Dendritic cell treated with granulocyte-macrophage colony-stimulating factor and Interleukin-4, amounts not matched to agents 40 ng/mL and 50 ng/mL, for 4 days (primary cell): ENCODE measurements around the gene GNAQ.

Experiments
- H3K27ac Mint-ChIP-seq: one replicate; pipeline ENCODE4 v1.8.0; 2022; ENCODE audit warnings: mild to moderate bottlenecking, mixed read lengths
- H3K27me3 Mint-ChIP-seq: one replicate; pipeline ENCODE4 v1.8.0; 2022; ENCODE audit warnings: mild to moderate bottlenecking, mixed read lengths
- H3K36me3 Mint-ChIP-seq: one replicate; pipeline ENCODE4 v1.8.0; 2022; ENCODE audit warnings: low read depth, mixed read lengths
- H3K4me1 Mint-ChIP-seq: one replicate; pipeline ENCODE4 v1.8.0; 2022; ENCODE audit warnings: low read depth, mixed read lengths
- H3K4me3 Mint-ChIP-seq: one replicate; pipeline ENCODE4 v1.8.0; 2022; ENCODE audit warnings: mild to moderate bottlenecking, moderate library complexity, mixed read lengths
- H3K9me3 Mint-ChIP-seq: one replicate; pipeline ENCODE4 v1.8.0; 2022; ENCODE audit warnings: mixed read lengths
- intact Hi-C: fragments of 100-400 bp; cut with micrococcal nuclease; formaldehyde crosslinking; loops from one replicate; pipeline ENCODE4 v1.15.0; 2022

The GNAQ gene

GRCh38 chr9:78026947-78027346 is 4.7 kb downstream of the GNAQ start:
- H3K36me3 Mint-ChIP-seq, result peaks cover 29% of the 10 kb centered on the region
- no peaks in the 10 kb centered on the region for H3K27me3 Mint-ChIP-seq
- no peak overlapping the region for H3K4me3 Mint-ChIP-seq
- intact Hi-C loops, result no loop called here
- H3K9me3 Mint-ChIP-seq, result no peaks in the 10 kb centered on the region
- peaks cover 56% of the 10 kb centered on the region for H3K4me1 Mint-ChIP-seq
- no peak overlapping the region for H3K27ac Mint-ChIP-seq

GRCh38 chr9:78026416-78026815 is 5.2 kb downstream of the GNAQ start:
- H3K27me3 Mint-ChIP-seq, result no peaks in the 10 kb centered on the region
- peak overlapping the region; percentile 76 for H3K27ac Mint-ChIP-seq
- H3K4me3 Mint-ChIP-seq, result peak overlapping the region; percentile 4
- intact Hi-C loops, result no loop called here
- no peaks in the 10 kb centered on the region for H3K9me3 Mint-ChIP-seq
- peaks cover 30% of the 10 kb centered on the region for H3K36me3 Mint-ChIP-seq
- H3K4me1 Mint-ChIP-seq, result peaks cover 61% of the 10 kb centered on the region

GRCh38 chr9:78025186-78025585 is 6.4 kb downstream of the GNAQ start:
- H3K4me3 Mint-ChIP-seq, result peak overlapping the region; percentile 23
- peaks cover 29% of the 10 kb centered on the region for H3K36me3 Mint-ChIP-seq
- no peaks in the 10 kb centered on the region for H3K27me3 Mint-ChIP-seq
- H3K27ac Mint-ChIP-seq, result peak overlapping the region; percentile 76
- no peaks in the 10 kb centered on the region for H3K9me3 Mint-ChIP-seq
- peaks cover 72% of the 10 kb centered on the region for H3K4me1 Mint-ChIP-seq
- intact Hi-C loops, result no loop called here

- no peaks in the 10 kb centered on the region for H3K9me3 Mint-ChIP-seq
- H3K36me3 Mint-ChIP-seq, result peaks cover 22% of the 10 kb centered on the region
- H3K27me3 Mint-ChIP-seq, result no peaks in the 10 kb centered on the region
- H3K4me1 Mint-ChIP-seq, result peaks cover 63% of the 10 kb centered on the region
- intact Hi-C loops, result no loop called here
- H3K27ac Mint-ChIP-seq, result peak overlapping the region; percentile 83
- H3K4me3 Mint-ChIP-seq, result peak overlapping the region; percentile 69
These were observed 8.4 kb downstream of the GNAQ start for GRCh38 chr9:78023003-78023741.

- Mint-ChIP-seq H3K27me3 (no peaks in the 10 kb centered on the region), H3K4me3 (peak overlapping the region; percentile 65), H3K9me3 (no peaks in the 10 kb centered on the region), H3K4me1 (peaks cover 69% of the 10 kb centered on the region), H3K36me3 (peaks cover 18% of the 10 kb centered on the region), H3K27ac (peak overlapping the region; percentile 83)
- intact Hi-C loops, result no loop called here
These were observed 9.9 kb downstream of the GNAQ start for GRCh38 chr9:78021697-78022096.

- Mint-ChIP-seq H3K27me3 (no peaks in the 10 kb centered on the region), H3K4me1 (peaks cover 63% of the 10 kb centered on the region), H3K9me3 (no peaks in the 10 kb centered on the region), H3K4me3 (no peak overlapping the region), H3K27ac (no peak overlapping the region), H3K36me3 (peaks cover 32% of the 10 kb centered on the region)
- intact Hi-C loops, result no loop called here
These were observed 14.4 kb downstream of the GNAQ start for GRCh38 chr9:78017190-78017693.

GRCh38 chr9:78015241-78015640 is 16.4 kb downstream of the GNAQ start:
- Mint-ChIP-seq H3K27me3 (no peaks in the 10 kb centered on the region), H3K27ac (peak overlapping the region; percentile 53), H3K9me3 (no peaks in the 10 kb centered on the region), H3K36me3 (peaks cover 29% of the 10 kb centered on the region), H3K4me3 (no peak overlapping the region), H3K4me1 (peaks cover 64% of the 10 kb centered on the region)
- intact Hi-C loops, result no loop called here

- H3K4me1 Mint-ChIP-seq, result peaks cover 66% of the 10 kb centered on the region
- no peaks in the 10 kb centered on the region for H3K27me3 Mint-ChIP-seq
- intact Hi-C loops, result no loop called here
- H3K36me3 Mint-ChIP-seq, result peaks cover 28% of the 10 kb centered on the region
- no peaks in the 10 kb centered on the region for H3K9me3 Mint-ChIP-seq
- no peak overlapping the region for H3K4me3 Mint-ChIP-seq
- H3K27ac Mint-ChIP-seq, result peak overlapping the region; percentile 53
These were observed 16.8 kb downstream of the GNAQ start for GRCh38 chr9:78014776-78015175.

- peaks cover 72% of the 10 kb centered on the region for H3K4me1 Mint-ChIP-seq
- no peak overlapping the region for H3K27ac Mint-ChIP-seq
- intact Hi-C loops, result no loop called here
- H3K9me3 Mint-ChIP-seq, result no peaks in the 10 kb centered on the region
- no peak overlapping the region for H3K4me3 Mint-ChIP-seq
- H3K36me3 Mint-ChIP-seq, result peaks cover 31% of the 10 kb centered on the region
- no peaks in the 10 kb centered on the region for H3K27me3 Mint-ChIP-seq
These were observed 17.7 kb downstream of the GNAQ start for GRCh38 chr9:78013934-78014333.

- Mint-ChIP-seq H3K4me1 (peaks cover 78% of the 10 kb centered on the region), H3K27me3 (no peaks in the 10 kb centered on the region), H3K27ac (peak overlapping the region; percentile 82), H3K9me3 (no peaks in the 10 kb centered on the region), H3K36me3 (peaks cover 37% of the 10 kb centered on the region), H3K4me3 (peak overlapping the region; percentile 48)
- intact Hi-C loops, result no loop called here
These were observed 20.6 kb downstream of the GNAQ start for GRCh38 chr9:78011049-78011448.

GRCh38 chr9:78010445-78010844 is 21.2 kb downstream of the GNAQ start:
- Mint-ChIP-seq H3K27ac (peak overlapping the region; percentile 82), H3K4me3 (no peak overlapping the region), H3K36me3 (peaks cover 43% of the 10 kb centered on the region), H3K9me3 (no peaks in the 10 kb centered on the region), H3K27me3 (no peaks in the 10 kb centered on the region), H3K4me1 (peaks cover 83% of the 10 kb centered on the region)
- intact Hi-C loops, result no loop called here

GRCh38 chr9:78009186-78009585 is 22.4 kb downstream of the GNAQ start:
- Mint-ChIP-seq H3K36me3 (peaks cover 46% of the 10 kb centered on the region), H3K27ac (peak overlapping the region; percentile 50), H3K9me3 (no peaks in the 10 kb centered on the region), H3K27me3 (no peaks in the 10 kb centered on the region), H3K4me1 (peaks cover 85% of the 10 kb centered on the region), H3K4me3 (no peak overlapping the region)
- intact Hi-C loops, result no loop called here

- peak overlapping the region; percentile 32 for H3K27ac Mint-ChIP-seq
- H3K4me1 Mint-ChIP-seq, result peaks cover 82% of the 10 kb centered on the region
- H3K36me3 Mint-ChIP-seq, result peaks cover 51% of the 10 kb centered on the region
- no peak overlapping the region for H3K4me3 Mint-ChIP-seq
- H3K27me3 Mint-ChIP-seq, result no peaks in the 10 kb centered on the region
- H3K9me3 Mint-ChIP-seq, result no peaks in the 10 kb centered on the region
- intact Hi-C loops, result no loop called here
These were observed 24.9 kb downstream of the GNAQ start for GRCh38 chr9:78006734-78007133.

GRCh38 chr9:78005231-78006002 is 26.2 kb downstream of the GNAQ start:
- intact Hi-C loops, result no loop called here
- Mint-ChIP-seq H3K27ac (no peak overlapping the region), H3K4me1 (peaks cover 77% of the 10 kb centered on the region), H3K36me3 (peaks cover 45% of the 10 kb centered on the region), H3K4me3 (no peak overlapping the region), H3K9me3 (no peaks in the 10 kb centered on the region), H3K27me3 (no peaks in the 10 kb centered on the region)
